Left colon (tissue), 2 donors: ENCODE results near the gene ARHGEF26. TPM values are rescaled to one million over a fixed set of nuclear protein-coding genes. Genes with fewer than 3 reads are reported as not detected.

Source experiments
- ATAC-seq: fragments of 200-7000 bp; cut with Tn5 transposase; one replicate; pipeline ENCODE4 v1.9.1; 2020; ENCODE audit warnings: mild to moderate bottlenecking, moderate library complexity
- DNase-seq, 2 donors: peaks; one replicate each; pipeline ENCODE4 v3.0.0-alpha.2; 2020
- intact Hi-C, 2 donors: fragments of 100-400 bp; cut with DNase I in 1 of 2; cut with micrococcal nuclease in 1 of 2; formaldehyde crosslinking; loops; one replicate each; pipeline versions ENCODE4 v1.11.2 to v1.14.0; 2022; cut with DNase I, micrococcal nuclease
- total RNA-seq, 2 donors: library from RNA; stranded (reverse); fragmentation: NEBNext Ultra II Directional; extraction: Animal tissue kit (Norgen Biotek cat#: 25700); gene quantifications; one replicate each; pipeline ENCODE4 v1.2.1, GENCODE V29; 2021
- donor health status: DM: no; HTN: no; CAD: no.
- donor health status: DM: yes; HTN: yes; CAD: no.

ARHGEF26 gene
- total RNA-seq, 2 donors from 2014 or later: 3.3 to 9.1 TPM

- ATAC-seq (no peak), DNase-seq (no peak)
- intact Hi-C loops: no loop called here
These were observed 67.2 kb downstream of the ARHGEF26 start for GRCh38 chr3:154188437-154188836.

DNA sequence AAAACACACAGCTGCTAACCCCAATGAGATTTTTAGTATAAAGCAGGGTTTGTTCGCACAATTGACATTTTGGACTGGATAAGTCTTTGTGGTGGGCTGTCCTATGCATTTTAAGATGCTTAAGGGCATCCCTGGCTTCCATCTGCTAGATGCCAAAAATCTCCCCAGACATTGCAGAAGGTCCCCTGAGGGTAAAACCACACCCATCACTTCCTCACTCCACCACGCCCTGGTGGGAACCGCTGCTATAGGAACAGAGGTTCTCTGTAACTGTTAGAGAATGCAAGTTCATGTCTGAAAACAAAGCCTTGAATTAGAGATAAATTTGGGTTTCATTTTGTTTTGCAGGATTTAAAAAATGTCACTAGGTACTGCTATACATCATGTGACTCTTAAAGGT is 67.7 kb downstream of the ARHGEF26 start:
- intact Hi-C loops: no loop called here
- no peak for ATAC-seq
- no peak for DNase-seq

- intact Hi-C loops: no loop called here
- DNase-seq (no peak), ATAC-seq (no peak)
These were observed 70.3 kb downstream of the ARHGEF26 start for GRCh38 chr3:154191520-154191919.

- ATAC-seq: no peak
- DNase-seq: no peak
- intact Hi-C loops: no loop called here
These were observed 71.0 kb downstream of the ARHGEF26 start for GRCh38 chr3:154192225-154192624.

GRCh38 chr3:154193000-154193615 is 71.9 kb downstream of the ARHGEF26 start:
- ATAC-seq (no peak), DNase-seq (no peak)
- intact Hi-C loops: no loop called here

DNA sequence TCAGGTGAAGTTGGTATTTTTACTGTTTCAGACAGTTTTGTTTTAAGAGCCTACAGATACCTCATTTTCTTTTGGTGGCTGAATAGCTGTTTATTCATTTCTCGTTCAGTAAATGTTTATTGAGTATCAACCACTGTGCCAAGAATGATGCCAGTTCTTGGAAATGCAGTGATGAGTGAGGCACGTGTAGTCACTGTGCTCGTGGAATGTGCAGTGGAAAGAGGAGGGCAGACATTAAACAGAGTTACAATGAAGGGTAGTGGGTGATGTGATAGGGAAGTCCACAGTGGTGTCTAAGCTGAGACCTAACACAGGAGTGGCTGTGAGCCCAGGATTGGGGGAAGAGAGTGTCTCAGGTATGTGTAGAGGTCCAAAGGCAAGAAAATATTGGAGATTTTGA is 73.7 kb downstream of the ARHGEF26 start:
- ATAC-seq (no peak), DNase-seq (no peak)
- intact Hi-C loops: no loop called here

- DNase-seq (no peak), ATAC-seq (no peak)
- intact Hi-C loops: no loop called here
These were observed 74.6 kb downstream of the ARHGEF26 start for GRCh38 chr3:154195620-154196356.

DNA sequence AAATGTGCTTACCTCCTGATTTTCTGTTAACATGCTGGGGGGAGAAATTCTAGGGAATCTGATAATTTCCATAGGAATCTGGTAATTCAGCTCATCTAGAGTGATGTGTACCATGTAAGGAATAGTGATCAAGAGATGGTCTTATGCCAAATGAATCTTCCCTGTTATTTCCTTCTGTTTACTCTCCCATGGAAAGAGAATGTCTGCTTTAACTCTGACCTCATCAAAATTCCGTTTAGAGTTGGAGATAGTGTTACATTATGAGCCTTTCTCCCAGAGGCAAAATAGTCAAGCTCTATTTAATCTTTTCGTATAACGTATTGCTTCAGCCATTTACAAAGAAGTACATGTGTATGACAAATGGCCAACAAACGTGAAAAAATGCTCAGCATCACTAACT is 76.6 kb downstream of the ARHGEF26 start:
- no peak for DNase-seq
- no peak for ATAC-seq
- intact Hi-C loops: no loop called here

GRCh38 chr3:154209499-154209898 is 88.3 kb downstream of the ARHGEF26 start:
- intact Hi-C loops: no loop called here

GRCh38 chr3:154210986-154211385 is 89.8 kb downstream of the ARHGEF26 start:
- DNase-seq (no peak), ATAC-seq (no peak)
- intact Hi-C loops: no loop called here

More at GRCh38 chr3:154209499-154209898, 88.3 kb downstream of the ARHGEF26 start:
- ATAC-seq (no peak), DNase-seq (no peak)

GRCh38 chr3:154214306-154214705 is 93.1 kb downstream of the ARHGEF26 start:
- DNase-seq: no peak

DNA sequence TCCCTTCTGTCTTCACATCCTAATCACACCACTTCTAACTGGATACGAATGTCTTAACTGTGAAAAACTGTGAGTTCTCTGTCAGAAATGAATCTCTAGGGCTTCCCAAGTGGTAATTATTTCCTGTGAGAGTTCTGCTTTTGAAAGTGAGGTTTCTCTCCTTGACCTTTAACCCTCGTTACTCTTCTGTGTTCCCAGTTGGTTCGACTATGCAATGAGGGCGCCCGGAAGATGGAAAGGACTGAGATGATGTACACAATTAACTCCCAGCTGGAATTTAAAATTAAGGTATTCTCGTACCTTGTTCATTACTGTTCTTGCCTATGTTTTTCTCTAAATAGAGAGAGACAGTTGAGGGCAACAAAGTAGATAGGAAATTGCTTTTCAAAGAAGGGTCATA is 96.5 kb downstream of the ARHGEF26 start:
- intact Hi-C loops: no loop called here
- ATAC-seq (no peak), DNase-seq (no peak)

More at GRCh38 chr3:154214306-154214705, 93.1 kb downstream of the ARHGEF26 start:
- intact Hi-C loops: no loop called here
- ATAC-seq: no peak

GRCh38 chr3:154218728-154219127 is 97.5 kb downstream of the ARHGEF26 start:
- intact Hi-C loops: no loop called here
- DNase-seq (no peak), ATAC-seq (no peak)

- ATAC-seq (no peak), DNase-seq (no peak)
- intact Hi-C loops: no loop called here
These were observed 99.3 kb downstream of the ARHGEF26 start for GRCh38 chr3:154220462-154220861.

DNA sequence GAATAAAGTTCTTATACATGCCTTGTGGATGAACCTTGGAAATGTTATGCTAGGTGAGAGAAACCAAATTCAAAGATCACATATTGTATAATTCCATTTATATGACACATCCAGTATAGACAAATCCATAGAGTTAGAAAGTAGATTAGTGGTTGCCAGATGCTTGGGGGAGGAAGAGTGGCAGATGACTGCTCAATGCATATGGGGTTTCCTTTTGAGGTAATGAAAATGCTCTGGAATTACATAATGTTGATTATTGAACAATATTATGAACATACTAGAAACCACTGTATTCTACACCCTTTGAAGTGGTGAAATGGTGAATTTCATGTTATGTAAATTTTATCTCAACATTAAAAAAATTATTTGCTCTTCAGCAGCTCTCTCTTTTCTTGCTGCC is 102.3 kb downstream of the ARHGEF26 start:
- ATAC-seq (no peak), DNase-seq (no peak)
- intact Hi-C loops: no loop called here

GRCh38 chr3:154224366-154224765 is 103.2 kb downstream of the ARHGEF26 start:
- DNase-seq: no peak
- no peak for ATAC-seq
- intact Hi-C loops: no loop called here

GRCh38 chr3:154224866-154225265 is 103.7 kb downstream of the ARHGEF26 start:
- DNase-seq: no peak
- intact Hi-C loops: no loop called here
- ATAC-seq: no peak

- no peak for DNase-seq
These were observed 104.3 kb downstream of the ARHGEF26 start for GRCh38 chr3:154225536-154225935.

DNA sequence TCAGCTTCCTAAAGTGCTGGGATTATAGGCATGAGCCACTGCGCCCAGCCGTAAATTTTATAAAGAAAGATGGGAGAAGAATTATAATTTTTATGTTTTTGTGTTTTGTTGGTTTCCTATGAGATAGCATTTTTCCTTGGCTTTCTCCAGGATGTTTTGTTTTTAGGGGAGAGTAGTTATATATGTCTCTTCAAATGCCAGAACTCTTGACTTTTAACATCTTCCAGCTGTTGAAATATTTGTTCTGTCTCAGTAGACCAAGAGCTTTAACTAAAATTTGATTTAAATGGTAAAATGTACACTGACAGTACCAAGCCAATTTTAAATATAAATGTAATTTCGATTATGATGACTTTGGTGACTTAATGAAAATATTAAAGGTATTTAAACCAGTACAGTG is 106.3 kb downstream of the ARHGEF26 start:
- ATAC-seq (no peak), DNase-seq (no peak)
- intact Hi-C loops: no loop called here

More at GRCh38 chr3:154225536-154225935, 104.3 kb downstream of the ARHGEF26 start:
- no peak for ATAC-seq
- intact Hi-C loops: no loop called here

DNA sequence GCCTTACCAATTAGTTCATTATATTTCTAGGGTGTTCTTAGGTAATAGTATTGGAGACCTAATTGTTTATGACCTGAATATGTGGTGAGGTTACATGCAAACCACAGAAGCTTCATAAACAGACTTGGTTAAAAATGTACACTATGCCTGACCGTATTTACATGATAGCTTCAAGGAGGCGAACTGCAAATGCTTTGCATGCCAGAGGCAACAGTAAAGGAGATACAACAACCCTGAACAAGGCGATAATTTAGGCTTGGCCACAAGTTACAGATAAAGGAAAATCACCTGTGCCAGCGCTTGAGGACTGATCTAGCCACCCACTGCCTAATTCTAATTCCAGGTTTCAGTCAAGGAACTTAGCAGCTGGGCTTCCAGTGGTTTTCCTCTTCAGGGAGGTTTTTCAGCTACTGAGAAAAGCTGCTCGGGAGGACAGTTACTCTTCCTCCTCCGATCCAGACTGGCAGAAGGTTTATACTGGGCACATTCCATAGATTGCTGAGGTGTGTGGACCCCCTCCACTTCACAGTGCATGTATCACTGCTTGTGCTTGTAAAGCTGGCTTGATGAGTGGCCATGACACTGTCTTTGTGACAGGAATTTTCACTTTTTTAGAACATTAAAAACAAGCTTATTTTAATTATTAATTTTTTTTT is 107.5 kb downstream of the ARHGEF26 start:
- DNase-seq (no peak), ATAC-seq (no peak)
- intact Hi-C loops: no loop called here
